SK-N-SH (cell line): ENCODE measurements around the gene ZFP92.

Experiments
- CTCF ChIP-seq: fragments of 200-600 bp; sonication (generic); IDR thresholded peaks from 2 replicates; pipeline ENCODE4 v1.6.1; 2017; ENCODE audit warnings: antibody characterized with exemption, mild to moderate bottlenecking, moderate library complexity
- FOSL2 ChIP-seq: IDR thresholded peaks from 2 replicates; pipeline ENCODE4 v1.4.0; 2012; ENCODE audit warnings: low read depth, mild to moderate bottlenecking, moderate library complexity, borderline replicate concordance
- IRF3 ChIP-seq: fragments of 150-350 bp; IDR thresholded peaks from 2 replicates; pipeline ENCODE4 v1.6.1; 2016; ENCODE audit warnings: mild to moderate bottlenecking, low read depth, low read length
- MAX ChIP-seq: IDR thresholded peaks from 2 replicates; pipeline ENCODE4 v1.4.0; 2012; ENCODE audit warnings: low read depth
- RAD21 ChIP-seq: IDR thresholded peaks from 2 replicates; pipeline ENCODE4 v1.6.1; 2012; ENCODE audit warnings: mild to moderate bottlenecking, low read length
- REST ChIP-seq: IDR thresholded peaks from 2 replicates; pipeline ENCODE4 v1.6.1; 2012; ENCODE audit warnings: mild to moderate bottlenecking, low read depth, low read length, moderate library complexity
- RXRA ChIP-seq: IDR thresholded peaks from 2 replicates; pipeline ENCODE4 v1.4.0; 2012; ENCODE audit warnings: low read depth, mild to moderate bottlenecking, borderline replicate concordance
- SIN3A ChIP-seq: IDR thresholded peaks from 2 replicates; pipeline ENCODE4 v1.6.1; 2012; ENCODE audit warnings: low read depth, mild to moderate bottlenecking, low read length, moderate library complexity, borderline replicate concordance
- SMC3 ChIP-seq: IDR thresholded peaks from 2 replicates; pipeline ENCODE4 v1.6.1; 2012; ENCODE audit warnings: low read depth, low read length, improper control_type of control experiment
- ZBTB33 ChIP-seq: IDR thresholded peaks from 2 replicates; pipeline ENCODE4 v1.4.0; 2012; ENCODE audit warnings: low read depth, borderline replicate concordance

GRCh38 chrX:153408871-153409351 lies 2.4 kb upstream of the ZFP92 start:
- TF ChIP-seq CTCF (no peak), RXRA (no peak), RAD21 (no peak), SMC3 (no peak), IRF3 (no peak), SIN3A (no peak), MAX (no peak), ZBTB33 (no peak), REST (no peak), FOSL2 (no peak)
